Measurements from ENCODE around the gene WNT6. TPM values are rescaled to one million over a fixed set of nuclear protein-coding genes. Genes with fewer than 3 reads are reported as not detected.

The WNT6 gene
- total RNA-seq, 1 donor from 2014 or later, result 2.4 TPM

- intact Hi-C loops (cut with micrococcal nuclease), result no loop called here
- DNase-seq (no peak), ATAC-seq (no peak)
These were observed 42.8 kb downstream of the WNT6 start for GRCh38 chr2:218902427-218902826.

- intact Hi-C loops (cut with micrococcal nuclease), result no loop called here
- ATAC-seq, result no peak
- DNase-seq, result no peak
These were observed 44.6 kb downstream of the WNT6 start for GRCh38 chr2:218904176-218904575.

DNA sequence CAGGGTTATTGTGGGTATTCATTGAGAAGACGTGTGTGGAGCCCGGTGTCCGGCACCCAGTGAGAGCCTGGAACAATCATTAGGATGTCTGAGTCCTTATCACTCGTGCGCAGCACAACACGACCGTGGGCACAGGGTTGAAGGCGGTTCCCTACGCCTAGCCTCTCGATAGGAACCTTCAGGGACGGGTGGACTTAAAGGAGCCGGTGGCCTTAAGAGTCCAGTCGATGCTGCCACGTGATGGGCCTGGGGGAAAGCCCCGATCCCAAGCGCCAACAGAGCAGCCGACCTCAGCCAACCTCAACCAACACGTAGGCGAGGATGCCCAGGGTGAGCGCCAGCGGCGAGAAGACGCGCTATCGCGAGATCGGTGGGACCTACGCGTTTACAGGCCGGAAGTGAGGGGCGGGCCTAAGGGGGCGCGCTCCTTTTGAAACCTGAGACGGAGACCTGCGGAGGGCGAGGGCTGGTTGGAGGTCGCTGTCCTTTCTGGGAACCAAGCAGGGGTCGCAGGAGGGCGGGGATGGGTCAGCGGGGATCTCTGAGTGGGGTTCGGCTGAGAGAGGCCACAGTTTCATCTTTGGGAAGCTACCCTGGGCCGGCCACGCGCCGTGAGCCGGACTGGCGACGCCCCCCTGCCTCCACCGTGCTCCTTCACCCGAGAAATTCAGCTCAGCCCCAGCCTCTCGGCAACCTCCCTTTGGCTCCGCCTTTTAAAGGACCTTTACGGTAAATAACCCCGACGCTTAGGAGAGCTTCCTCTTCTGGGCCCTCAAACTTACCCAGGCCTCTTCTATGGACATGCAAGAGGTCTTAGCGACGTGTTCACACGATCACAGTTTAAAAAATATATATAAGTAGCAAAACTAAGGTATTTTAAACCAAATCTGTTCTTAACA lies 49.4 kb downstream of the WNT6 start:
- peak; percentile 91 for DNase-seq
- ATAC-seq, result peak; percentile 98
- intact Hi-C loops (cut with micrococcal nuclease), result no loop called here

- no peak for DNase-seq
- no peak for ATAC-seq
- intact Hi-C loops (cut with micrococcal nuclease), result no loop called here
These were observed 51.1 kb downstream of the WNT6 start for GRCh38 chr2:218910741-218911140.

- DNase-seq (no peak), ATAC-seq (no peak)
- intact Hi-C loops (cut with micrococcal nuclease), result no loop called here
These were observed 60.9 kb downstream of the WNT6 start for GRCh38 chr2:218920504-218920903.

Small RNAs within 50 kb of the gene (microRNA-seq; reads per million reads assigned to microRNA genes)
- not detected for gene MIR9500 (ENCODE audit: borderline number of aligned reads)

Other genes starting within 250 kb of the WNT6 start
- 21.4 TPM for gene ZNF142, start 200.2 kb upstream of the WNT6 start, total RNA-seq
- 49.1 TPM for gene BCS1L, start 200.1 kb upstream of the WNT6 start, total RNA-seq
- gene RNF25, start 187.8 kb upstream of the WNT6 start, total RNA-seq, result 12.4 TPM
- gene STK36, start 187.7 kb upstream of the WNT6 start, total RNA-seq, result 12.9 TPM
- 4.6 TPM for gene TTLL4, start 149.0 kb upstream of the WNT6 start, total RNA-seq
- gene CYP27A1, start 77.7 kb upstream of the WNT6 start, total RNA-seq, result 7.9 TPM
- 0.12 TPM for gene PRKAG3, start 28.0 kb upstream of the WNT6 start, total RNA-seq
- not detected for gene WNT10A, start 21.0 kb downstream of the WNT6 start, total RNA-seq
- not detected for gene CDK5R2, start 99.9 kb downstream of the WNT6 start, total RNA-seq
- gene FEV, start 125.4 kb downstream of the WNT6 start, total RNA-seq, result not detected
- gene CRYBA2, start 133.6 kb downstream of the WNT6 start, total RNA-seq, result not detected
- not detected for gene CFAP65, start 181.7 kb downstream of the WNT6 start, total RNA-seq
- not detected for gene IHH, start 201.1 kb downstream of the WNT6 start, total RNA-seq

All from left ventricle myocardium superior (tissue), 1 donor.